ENCODE data around the gene DCDC2C. TPM values are rescaled to one million over a fixed set of nuclear protein-coding genes. Genes with fewer than 3 reads are reported as not detected.

The DCDC2C gene
- total RNA-seq, 2 donors from 2014 or later: not detected

DNA sequence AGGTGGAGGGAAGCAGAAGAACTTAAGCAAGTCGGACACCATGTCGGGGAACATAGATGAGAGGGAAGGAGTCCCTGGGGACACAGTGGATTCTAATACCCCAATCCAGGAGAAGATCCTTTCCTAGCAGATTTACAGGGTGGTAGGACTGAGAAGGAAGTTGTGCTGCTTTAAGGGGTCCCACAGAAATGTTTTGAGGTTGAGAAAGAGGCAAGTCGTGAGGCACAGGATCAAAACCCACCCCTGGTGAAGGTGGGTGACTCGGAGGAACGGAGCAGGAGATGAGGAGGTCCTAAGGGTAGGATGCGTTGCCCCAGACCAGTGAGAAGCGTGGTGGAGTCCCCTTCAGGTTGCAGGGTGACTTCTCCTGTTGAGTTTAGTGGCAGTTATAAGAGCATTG, 32.7 kb downstream of the DCDC2C start:
- Histone ChIP-seq H3K9me3 (ENCODE audit: control insufficient read depth, low read length) (no peaks in the 10 kb centered on the region), H3K27ac (ENCODE audit: low read depth, low read length) (no peak overlapping the region), H3K4me3 (ENCODE audit: low read length) (no peak overlapping the region), H3K27me3 (ENCODE audit: control insufficient read depth, insufficient read depth, low read length, poor library complexity, severe bottlenecking) (no peaks in the 10 kb centered on the region), H3K9ac (ENCODE audit: extremely low read depth, low read length, poor library complexity, severe bottlenecking) (no peak overlapping the region), H3K4me1 (ENCODE audit: control insufficient read depth, insufficient read depth, low read length) (no peaks in the 10 kb centered on the region), H3K36me3 (ENCODE audit: control insufficient read depth, insufficient read depth, low read length) (no peaks in the 10 kb centered on the region)
- no peak overlapping the region for H3K27ac Mint-ChIP-seq
- WGBS, 2 experiments (ENCODE audit: insufficient coverage in 1 of 2, insufficient read length in 1 of 2): 79 to 81% methylated on average over 7 of the region's 7 CpGs
- no peaks in the 10 kb centered on the region for H3K9me3 Mint-ChIP-seq
- TF ChIP-seq, protein P1, sequence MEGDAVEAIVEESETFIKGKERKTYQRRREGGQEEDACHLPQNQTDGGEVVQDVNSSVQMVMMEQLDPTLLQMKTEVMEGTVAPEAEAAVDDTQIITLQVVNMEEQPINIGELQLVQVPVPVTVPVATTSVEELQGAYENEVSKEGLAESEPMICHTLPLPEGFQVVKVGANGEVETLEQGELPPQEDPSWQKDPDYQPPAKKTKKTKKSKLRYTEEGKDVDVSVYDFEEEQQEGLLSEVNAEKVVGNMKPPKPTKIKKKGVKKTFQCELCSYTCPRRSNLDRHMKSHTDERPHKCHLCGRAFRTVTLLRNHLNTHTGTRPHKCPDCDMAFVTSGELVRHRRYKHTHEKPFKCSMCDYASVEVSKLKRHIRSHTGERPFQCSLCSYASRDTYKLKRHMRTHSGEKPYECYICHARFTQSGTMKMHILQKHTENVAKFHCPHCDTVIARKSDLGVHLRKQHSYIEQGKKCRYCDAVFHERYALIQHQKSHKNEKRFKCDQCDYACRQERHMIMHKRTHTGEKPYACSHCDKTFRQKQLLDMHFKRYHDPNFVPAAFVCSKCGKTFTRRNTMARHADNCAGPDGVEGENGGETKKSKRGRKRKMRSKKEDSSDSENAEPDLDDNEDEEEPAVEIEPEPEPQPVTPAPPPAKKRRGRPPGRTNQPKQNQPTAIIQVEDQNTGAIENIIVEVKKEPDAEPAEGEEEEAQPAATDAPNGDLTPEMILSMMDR (conservative IDR thresholded peaks at IDR 0.05): no peak
- no peaks in the 10 kb centered on the region for H3K4me1 Mint-ChIP-seq
- DNase-seq: peak; percentile 31
- H3K27me3 Mint-ChIP-seq (ENCODE audit: insufficient read depth): peaks cover 3% of the 10 kb centered on the region
- no peaks in the 10 kb centered on the region for H3K36me3 Mint-ChIP-seq (ENCODE audit: low read depth)
- H3K4me3 Mint-ChIP-seq: no peak overlapping the region

DNA sequence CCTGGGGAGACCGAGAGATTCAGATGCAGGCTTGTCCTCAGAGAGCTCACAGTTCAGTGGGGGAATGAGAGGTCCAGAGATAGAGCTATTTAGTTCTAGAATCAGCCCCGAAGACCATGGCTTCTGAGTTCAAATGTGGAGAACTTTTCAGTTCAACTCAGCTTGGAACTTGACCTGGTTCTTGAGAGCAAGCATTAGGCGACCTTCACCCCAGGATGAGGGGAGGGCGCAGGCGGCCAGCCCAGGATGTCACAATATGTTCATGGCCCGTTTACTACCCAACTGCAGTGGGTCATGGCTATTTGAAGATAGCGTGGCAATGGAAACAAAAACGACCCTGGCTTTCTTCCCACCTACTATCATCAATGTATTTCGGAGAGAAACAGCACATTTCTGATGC, 33.8 kb downstream of the DCDC2C start:
- no peaks in the 10 kb centered on the region for H3K9me3 ChIP-seq (ENCODE audit: control insufficient read depth, low read length)
- H3K36me3 ChIP-seq (ENCODE audit: control insufficient read depth, insufficient read depth, low read length): no peaks in the 10 kb centered on the region
- H3K9me3 Mint-ChIP-seq: no peaks in the 10 kb centered on the region
- H3K27ac ChIP-seq (ENCODE audit: low read depth, low read length): no peak overlapping the region
- peak; percentile 18 for DNase-seq
- no peak overlapping the region for H3K4me3 Mint-ChIP-seq
- WGBS, 2 experiments (ENCODE audit: insufficient coverage in 1 of 2, insufficient read length in 1 of 2): 87 to 96% methylated on average over 7 to 9 of the region's 9 CpGs
- H3K9ac ChIP-seq (ENCODE audit: extremely low read depth, low read length, poor library complexity, severe bottlenecking): no peak overlapping the region
- no peaks in the 10 kb centered on the region for H3K4me1 Mint-ChIP-seq
- H3K36me3 Mint-ChIP-seq (ENCODE audit: low read depth): no peaks in the 10 kb centered on the region
- no peaks in the 10 kb centered on the region for H3K27me3 ChIP-seq (ENCODE audit: control insufficient read depth, insufficient read depth, low read length, poor library complexity, severe bottlenecking)
- H3K27ac Mint-ChIP-seq: no peak overlapping the region
- H3K4me3 ChIP-seq (ENCODE audit: low read length): no peak overlapping the region
- TF ChIP-seq, protein P1 (conservative IDR thresholded peaks at IDR 0.05): no peak
- no peaks in the 10 kb centered on the region for H3K4me1 ChIP-seq (ENCODE audit: control insufficient read depth, insufficient read depth, low read length)
- H3K27me3 Mint-ChIP-seq (ENCODE audit: insufficient read depth): peaks cover 3% of the 10 kb centered on the region

DNA sequence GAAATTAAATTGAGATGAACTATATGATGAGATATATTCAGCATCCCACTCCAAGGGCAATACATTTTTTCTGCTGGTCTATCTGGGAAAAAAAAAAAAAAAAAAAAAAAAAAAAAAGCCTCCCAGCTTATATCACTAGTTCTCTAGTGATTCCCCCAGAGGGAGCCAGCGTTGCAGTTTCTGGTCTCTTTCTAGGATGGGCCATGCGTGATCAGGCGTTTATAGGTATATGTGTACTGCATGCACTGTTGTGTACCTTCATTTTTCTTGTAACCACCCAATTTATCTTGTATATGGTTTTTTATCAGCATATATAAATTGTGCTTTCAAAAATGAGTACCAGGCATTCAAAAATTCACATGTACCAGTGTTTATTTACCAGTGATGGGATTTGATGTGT, 35.1 kb downstream of the DCDC2C start:
- Mint-ChIP-seq H3K4me3 (no peak overlapping the region), H3K27me3 (ENCODE audit: insufficient read depth) (peaks cover 3% of the 10 kb centered on the region), H3K9me3 (no peaks in the 10 kb centered on the region), H3K27ac (no peak overlapping the region), H3K36me3 (ENCODE audit: low read depth) (no peaks in the 10 kb centered on the region), H3K4me1 (no peaks in the 10 kb centered on the region)
- no peaks in the 10 kb centered on the region for H3K9me3 ChIP-seq (ENCODE audit: control insufficient read depth, low read length)
- no peaks in the 10 kb centered on the region for H3K4me1 ChIP-seq (ENCODE audit: control insufficient read depth, insufficient read depth, low read length)
- H3K36me3 ChIP-seq (ENCODE audit: control insufficient read depth, insufficient read depth, low read length): no peaks in the 10 kb centered on the region
- H3K27ac ChIP-seq (ENCODE audit: low read depth, low read length): no peak overlapping the region
- H3K4me3 ChIP-seq (ENCODE audit: low read length): no peak overlapping the region
- no peak overlapping the region for H3K9ac ChIP-seq (ENCODE audit: extremely low read depth, low read length, poor library complexity, severe bottlenecking)
- no peaks in the 10 kb centered on the region for H3K27me3 ChIP-seq (ENCODE audit: control insufficient read depth, insufficient read depth, low read length, poor library complexity, severe bottlenecking)
- WGBS, 2 experiments (ENCODE audit: insufficient coverage in 1 of 2, insufficient read length in 1 of 2): 43% methylated on average over 3 of the region's 3 CpGs; no CpG with 5 or more reads in 1 of the 2 experiments
- DNase-seq: peak; percentile 75
- TF ChIP-seq, protein P1 (conservative IDR thresholded peaks at IDR 0.05): peak; percentile 71
